ENCODE measurements around the gene THOP1. TPM values are rescaled to one million over a fixed set of nuclear protein-coding genes. Genes with fewer than 3 reads are reported as not detected.

THOP1 gene
- total and polyA plus RNA-seq, 10 of the 15 experiments (the other 5 are each of a cell fraction or from before 2014, with no cell fraction given), result 1.9 to 270 (median 169) TPM

- in situ Hi-C loops (cut with MboI), result no loop called here
- TF ChIP-seq EZH2 (IDR thresholded peaks at IDR 0.05; ENCODE audit: borderline replicate concordance, control insufficient read depth, low read depth, low read length) (no peak), ZNF622 (IDR thresholded peaks at IDR 0.05) (no peak), FOXK2 (IDR thresholded peaks at IDR 0.05) (no peak), PAX5 (IDR thresholded peaks at IDR 0.05; ENCODE audit: borderline replicate concordance, low read depth, low read length) (no peak), EGR1 (IDR thresholded peaks at IDR 0.05; ENCODE audit: borderline replicate concordance in 1 of 2, low read depth in 2 of 2, low read length in 2 of 2) (no peak), YBX1 (IDR thresholded peaks at IDR 0.05) (no peak), ZNF207 (IDR thresholded peaks at IDR 0.05; ENCODE audit: borderline replicate concordance) (no peak), ELK1 (IDR thresholded peaks at IDR 0.05; ENCODE audit: low read depth, low read length) (no peak), CBFB (IDR thresholded peaks at IDR 0.05; ENCODE audit: low read depth) (no peak), MEF2B (IDR thresholded peaks at IDR 0.05; ENCODE audit: partially characterized antibody, poor library complexity, severe bottlenecking) (no peak), MYB (IDR thresholded peaks at IDR 0.05; ENCODE audit: borderline replicate concordance, low read depth, low read length) (no peak), CEBPB (IDR thresholded peaks at IDR 0.05; ENCODE audit: borderline replicate concordance in 1 of 2, low read depth in 2 of 2, low read length in 2 of 2) (no peak), RELB (IDR thresholded peaks at IDR 0.05; ENCODE audit: low read depth) (no peak), NRF1 (conservative IDR thresholded peaks at IDR 0.05; ENCODE audit: low read depth, low read length) (no peak), RBBP5 (conservative IDR thresholded peaks at IDR 0.05) (no peak), CBX3 (IDR thresholded peaks at IDR 0.05; ENCODE audit: borderline replicate concordance, low read depth) (no peak), CHD4 (IDR thresholded peaks at IDR 0.05) (no peak), ETV6 (conservative IDR thresholded peaks at IDR 0.05 in 1 of 2, IDR thresholded peaks at IDR 0.05 in 1 of 2; ENCODE audit: borderline replicate concordance in 1 of 2, low read depth in 1 of 2) (no peak)
- POLR2A ChIA-PET, result interaction anchor here (1.2 kb wide), 1 partner anchor 12 kb away, joined by 3 read pairs; no protein-coding TSS in a partner anchor
- SMC1A ChIA-PET (ENCODE audit: uncharacterized antibody, unreplicated experiment), result no interaction called here
- no peaks in the 10 kb centered on the region for H3K4me1 ChIP-seq (ENCODE audit: control insufficient read depth, insufficient read depth, low read length)
- H3K4me2 ChIP-seq (ENCODE audit: control insufficient read depth, insufficient read depth), result no peak overlapping the region
- no TSS peak for BruUV-seq (replicated peaks)
- FAIRE-seq, result no peak
- H3K9me3 ChIP-seq (replicated peaks; ENCODE audit: control insufficient read depth, insufficient read depth, low read length), result no peaks in the 10 kb centered on the region; the same call in 2 of the 3 replicates
- intact Hi-C loops (cut with micrococcal nuclease; ENCODE audit: unreplicated experiment), result no loop called here
- no peak overlapping the region for H3K4me3 ChIP-seq
- ATAC-seq, result no peak
- WGBS (ENCODE audit: insufficient coverage, insufficient replicate concordance, low lambda C conversion rate, missing lambda C conversion rate), result 95% methylated on average over 38 of the region's 41 CpGs
- no peaks in the 10 kb centered on the region for H3K27me3 ChIP-seq (replicated peaks in 1 of 2; ENCODE audit: control insufficient read depth in 2 of 2, insufficient read depth in 2 of 2, low read length in 1 of 2)
- RAD21 ChIA-PET (ENCODE audit: unreplicated experiment), result no interaction called here
- no peaks in the 10 kb centered on the region for H3K79me2 ChIP-seq (ENCODE audit: control insufficient read depth, insufficient read depth, low read length)
- no peak for DNase-seq (ENCODE audit: low read depth, low spot score)
- no peaks in the 10 kb centered on the region for H4K20me1 ChIP-seq (ENCODE audit: control insufficient read depth, insufficient read depth)
- CTCF ChIA-PET, result no interaction called here
- peaks cover 13 to 36% of the 10 kb centered on the region in 2 experiments for H3K36me3 ChIP-seq (ENCODE audit: control insufficient read depth in 2 of 2, insufficient read depth in 2 of 2, low read length in 1 of 2)
- H3K27ac ChIP-seq (ENCODE audit: control insufficient read depth, insufficient read depth), result no peak overlapping the region
- H3K9ac ChIP-seq (ENCODE audit: control insufficient read depth, insufficient read depth, low read length), result no peak overlapping the region
- H2AFZ ChIP-seq (ENCODE audit: control insufficient read depth, low read depth, low read length), result no peak overlapping the region
Observed at GRCh38 chr19:2799273-2800020, 14.1 kb downstream of the THOP1 start.

Data from GM12878 (cell line).